Measurements from ENCODE around the gene PRRC2B.
A peak's percentile ranks its signal among the peaks of the same experiment; 100 is the strongest.
"Not testable (repeated sequence)": the region's sequence is repeated elsewhere in the genome, so short reads cannot be mapped to it uniquely, and the experiment has no call there.

Gene PRRC2B

DNA sequence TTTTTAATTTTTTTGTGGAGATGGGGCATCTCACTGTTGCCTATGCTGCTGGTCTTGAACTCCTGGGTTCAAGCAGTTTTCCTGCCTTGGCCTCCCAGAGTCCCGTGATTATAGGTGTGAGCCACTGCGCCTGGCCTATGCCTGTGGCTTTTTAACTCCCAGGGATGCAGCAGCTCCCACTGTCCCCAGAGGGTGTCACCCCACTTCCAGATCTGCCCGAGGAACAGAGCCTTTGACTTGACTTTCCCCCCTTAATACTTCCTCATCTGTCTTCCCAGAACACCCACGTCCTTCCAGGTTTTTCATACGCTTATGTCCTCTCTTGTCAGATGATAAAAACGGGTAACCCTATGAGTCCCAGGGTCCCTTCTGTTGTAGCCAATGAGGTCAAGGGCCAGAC is 7.6 kb upstream of the PRRC2B start:
- no peak for DNase-seq (ENCODE audit: low spot score)

DNA sequence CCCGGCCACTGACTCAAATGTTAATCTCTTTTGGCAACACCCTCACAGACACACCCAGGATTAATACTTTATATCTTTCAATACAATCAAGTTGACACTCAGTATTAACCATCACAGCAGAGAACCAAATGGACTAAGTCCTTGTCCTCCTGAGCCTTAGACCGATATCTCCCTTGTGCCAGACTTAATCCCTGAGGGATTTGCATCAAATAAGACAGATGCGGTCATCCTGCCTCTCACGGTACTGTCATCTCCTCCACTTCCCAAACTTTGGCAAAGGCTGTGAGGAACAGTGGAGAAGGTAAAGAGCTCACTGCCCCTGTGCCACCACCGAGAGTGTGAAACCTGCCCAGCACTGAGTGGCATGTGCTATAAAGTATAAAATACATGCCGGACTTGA is 6.5 kb upstream of the PRRC2B start:
- no peak for DNase-seq (ENCODE audit: low spot score)

DNA sequence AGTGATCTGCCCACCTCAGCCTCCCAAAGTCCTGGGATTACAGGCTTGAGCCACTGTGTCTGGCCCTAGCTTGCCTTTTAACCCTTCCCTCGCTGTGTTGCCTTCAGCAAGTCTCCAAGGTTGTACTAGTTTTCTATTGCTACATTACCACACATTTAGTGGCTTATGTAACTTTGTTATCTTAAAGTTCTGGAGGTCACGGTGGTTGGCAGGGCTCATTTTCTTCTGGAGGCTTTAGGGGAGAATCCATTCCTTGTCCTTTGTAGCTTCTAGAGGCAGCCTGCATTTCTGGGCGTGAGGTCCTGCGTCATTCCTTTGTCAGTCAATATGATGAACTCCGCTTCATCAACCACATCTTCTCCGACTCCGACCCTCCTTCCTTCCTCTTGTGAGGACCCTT is 2.9 kb upstream of the PRRC2B start:
- no peak for DNase-seq (ENCODE audit: low spot score)

DNA sequence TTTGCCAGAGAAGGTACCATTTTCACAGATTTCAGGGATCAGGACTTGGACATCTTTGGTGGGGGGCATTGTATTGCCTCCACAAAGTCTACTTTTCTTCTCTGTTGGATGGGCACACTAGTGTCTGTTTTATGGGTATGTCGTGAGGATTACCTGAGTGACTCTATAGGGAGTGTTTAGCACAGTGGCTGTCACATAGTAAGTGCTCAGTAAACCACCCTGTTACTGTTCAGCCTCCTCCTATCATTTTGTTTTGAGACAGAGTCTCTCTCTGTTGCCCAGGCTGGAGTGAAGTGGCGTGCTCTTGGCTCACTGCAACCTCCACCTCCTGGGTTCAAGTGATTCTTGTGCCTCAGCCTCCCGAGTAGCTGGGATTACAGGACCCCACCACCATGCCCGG is 2.4 kb upstream of the PRRC2B start:
- DNase-seq (ENCODE audit: low spot score) = no peak

DNA sequence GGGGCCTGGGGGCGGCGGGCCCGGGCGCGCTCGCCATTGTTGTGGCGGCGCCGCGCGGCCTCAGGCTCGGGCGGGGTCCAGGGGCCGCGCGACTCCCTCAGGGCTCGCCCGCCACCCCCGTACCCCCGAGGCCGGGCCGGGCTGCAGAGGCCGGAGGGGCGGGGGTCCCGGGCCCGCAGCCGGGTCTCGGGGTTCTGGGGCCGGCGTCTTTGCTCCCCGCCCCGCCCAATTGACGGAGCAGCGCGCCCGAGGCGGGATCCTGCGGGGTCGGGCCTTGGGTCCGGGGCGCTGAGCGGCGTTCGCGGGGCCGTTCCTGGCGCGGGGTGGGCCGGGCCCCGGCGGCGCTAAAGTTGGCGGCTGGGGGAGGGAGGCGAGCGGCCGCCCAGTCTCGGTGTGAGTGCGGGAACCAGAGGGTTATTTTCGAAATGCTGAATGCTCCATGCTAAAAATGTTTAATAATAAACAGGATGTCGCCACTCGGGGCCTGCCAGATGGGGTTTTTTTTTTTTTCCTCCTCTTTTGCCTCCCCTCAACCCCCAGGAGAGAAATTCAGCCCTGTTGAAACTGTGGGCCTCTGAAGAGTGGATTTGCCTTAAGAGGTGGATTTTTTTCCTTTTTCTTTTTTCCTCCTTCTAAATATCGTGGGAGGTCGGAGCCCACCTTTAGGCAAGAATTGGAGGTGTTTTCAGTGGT is 724 bp downstream of the PRRC2B start:
- no peak for DNase-seq (ENCODE audit: low spot score)

DNA sequence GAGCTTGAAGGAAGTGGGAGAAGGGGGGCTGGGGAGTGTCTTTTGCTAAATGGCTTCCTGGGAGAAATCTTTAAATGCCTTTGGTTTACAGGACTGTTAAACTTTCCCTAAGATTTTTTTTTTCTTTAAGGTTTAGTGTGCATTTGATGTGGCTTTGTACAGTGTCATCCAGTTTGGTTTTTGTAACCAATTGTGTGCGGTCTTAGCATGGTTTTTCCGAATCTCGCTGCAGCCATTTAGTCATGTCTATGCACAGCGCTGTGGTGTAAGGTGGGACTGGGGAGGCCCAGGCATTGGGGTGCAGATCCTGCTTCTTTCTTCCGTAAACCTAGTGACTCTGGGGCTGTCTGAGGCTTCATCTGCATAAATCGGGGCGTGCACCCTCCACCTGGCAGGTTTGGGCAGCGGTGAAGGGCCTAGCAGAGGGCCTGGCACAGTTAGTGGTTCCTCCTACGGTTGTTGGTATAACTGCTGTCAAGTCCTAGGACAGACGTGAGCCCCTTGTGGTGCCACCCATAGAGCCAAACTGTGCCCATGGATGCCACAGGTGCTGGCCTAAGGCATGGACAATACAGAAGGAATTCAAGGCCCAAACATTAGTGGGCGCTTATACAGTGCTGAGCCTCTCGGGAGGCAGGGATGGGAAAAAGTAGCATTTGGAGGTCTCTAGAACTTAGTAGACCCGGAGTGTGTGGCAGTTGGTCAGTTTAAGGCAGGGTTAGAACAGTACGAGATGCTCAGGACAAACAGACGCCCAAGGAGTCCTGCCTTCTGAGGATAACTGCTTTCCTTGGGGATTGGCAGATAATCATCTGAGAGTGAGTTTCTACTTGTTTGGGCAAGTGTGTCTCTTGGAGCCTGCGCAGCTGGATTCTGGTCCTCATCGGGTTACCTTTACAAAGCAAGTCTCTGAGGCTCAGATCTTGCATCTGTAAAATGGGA is 1.5 kb downstream of the PRRC2B start:
- DNase-seq (ENCODE audit: low spot score) = no peak

DNA sequence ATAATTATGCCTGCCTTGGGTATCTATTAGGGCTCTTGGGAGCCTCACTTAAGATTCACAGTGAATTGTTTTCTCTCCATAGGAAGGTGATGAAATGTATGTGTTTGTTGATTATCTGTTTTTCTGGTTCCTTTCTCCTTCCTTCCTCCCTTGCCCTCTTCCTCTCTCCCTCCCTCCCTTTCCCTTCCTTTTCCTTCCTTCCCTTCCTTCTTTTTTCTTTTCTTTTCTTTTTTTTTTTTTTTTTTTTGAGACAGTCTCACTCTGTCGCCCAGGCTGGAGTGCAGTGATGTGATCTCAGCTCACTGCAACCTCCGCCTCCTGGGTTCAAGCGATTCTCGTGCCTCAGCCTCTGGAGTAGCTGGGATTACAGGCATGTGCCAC is 2.2 kb downstream of the PRRC2B start:
- not testable (repeated sequence) for DNase-seq (ENCODE audit: low spot score)

DNA sequence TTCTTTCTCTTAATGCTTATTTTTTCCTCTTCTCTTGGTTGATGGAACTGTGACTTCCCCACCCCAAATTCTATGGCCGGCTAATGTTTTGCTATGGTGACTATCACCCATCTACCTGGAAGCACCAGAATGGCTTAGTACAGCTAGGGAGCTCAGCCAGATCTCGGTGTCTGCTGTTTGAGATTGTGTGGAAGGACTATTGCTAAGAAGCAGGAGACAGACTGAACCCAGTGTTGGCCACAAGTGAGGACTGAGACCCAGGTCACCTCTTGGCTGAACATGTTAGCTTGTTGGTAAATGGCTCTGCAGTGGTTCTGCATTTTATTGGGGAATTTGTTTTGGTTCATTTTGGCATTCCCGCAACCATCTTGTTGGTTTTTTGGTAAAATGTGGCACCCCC is 2.7 kb downstream of the PRRC2B start:
- no peak for DNase-seq (ENCODE audit: low spot score)

DNA sequence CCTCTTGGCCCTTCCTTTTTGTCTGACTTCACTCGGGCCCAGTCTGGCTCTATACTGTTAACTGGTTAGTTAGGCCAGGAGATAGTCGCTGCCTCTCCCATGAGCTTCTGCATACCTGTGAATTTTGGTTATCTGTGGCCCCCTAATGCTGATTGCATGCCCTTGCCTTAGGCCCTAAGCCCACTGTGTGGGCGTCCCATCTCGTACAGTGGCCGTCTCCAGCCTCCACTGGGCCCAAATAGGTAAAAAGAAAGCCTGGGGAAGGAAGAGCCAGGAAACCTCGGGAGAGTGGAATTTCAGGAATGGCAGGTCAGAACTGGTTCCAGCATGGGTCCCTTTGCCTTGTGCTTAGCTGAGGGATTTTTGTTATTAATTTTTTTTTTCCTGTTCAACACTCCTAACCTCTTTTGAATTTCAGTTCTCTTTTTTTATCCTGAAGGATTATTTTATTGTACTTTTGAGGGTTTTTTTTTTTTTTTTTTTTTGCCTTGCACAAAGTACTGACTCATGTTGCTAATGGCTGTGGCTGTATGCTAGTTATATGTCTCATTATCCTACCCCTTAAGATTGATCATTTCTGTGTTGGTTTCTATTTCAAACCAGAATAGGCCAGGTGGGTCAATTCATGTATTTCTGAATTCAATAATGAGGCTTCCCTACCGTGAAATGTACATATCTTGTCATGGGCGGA is 3.4 kb downstream of the PRRC2B start:
- DNase-seq (ENCODE audit: low spot score) = no peak

DNA sequence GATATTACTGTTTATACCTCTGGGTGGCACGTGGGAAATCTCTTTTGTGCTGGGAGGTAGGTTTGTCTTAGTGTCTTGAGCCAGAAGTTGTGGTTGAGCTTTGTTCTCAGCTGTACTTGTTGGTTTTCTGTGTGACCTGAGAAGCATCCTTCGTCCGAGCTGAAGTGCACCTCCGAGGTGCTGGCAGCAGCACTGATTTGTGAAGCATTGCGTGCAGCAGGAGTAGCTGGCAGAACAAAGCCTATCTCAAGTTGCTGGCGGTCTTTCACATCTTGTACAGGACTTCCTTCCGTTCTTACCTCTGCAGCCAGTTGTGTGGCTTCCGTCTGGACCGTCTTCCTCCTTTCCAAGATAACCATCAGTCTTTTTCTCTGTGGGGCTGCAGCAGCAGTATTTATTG is 4.3 kb downstream of the PRRC2B start:
- DNase-seq (ENCODE audit: low spot score) = no peak

DNA sequence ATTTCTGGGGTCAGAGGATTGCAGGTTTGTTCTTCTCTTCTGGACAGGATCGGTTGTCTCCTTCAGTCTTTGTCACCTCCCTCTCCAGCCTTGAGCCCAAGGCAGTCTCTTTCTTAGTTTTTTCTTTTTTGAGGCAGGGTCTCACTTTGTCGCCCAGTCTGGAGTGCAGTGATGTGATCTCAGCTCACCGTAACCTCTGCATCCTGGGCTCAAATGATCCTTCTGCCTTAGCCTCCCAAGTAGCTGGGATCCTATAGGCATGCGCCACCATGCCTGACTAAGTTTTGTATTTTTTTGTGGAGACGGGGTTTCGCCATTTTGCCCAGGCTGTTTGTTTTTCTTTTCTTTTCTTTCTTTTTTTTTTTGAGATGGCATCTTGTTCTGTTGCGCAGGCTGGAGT is 6.1 kb downstream of the PRRC2B start:
- no peak for DNase-seq (ENCODE audit: low spot score)

DNA sequence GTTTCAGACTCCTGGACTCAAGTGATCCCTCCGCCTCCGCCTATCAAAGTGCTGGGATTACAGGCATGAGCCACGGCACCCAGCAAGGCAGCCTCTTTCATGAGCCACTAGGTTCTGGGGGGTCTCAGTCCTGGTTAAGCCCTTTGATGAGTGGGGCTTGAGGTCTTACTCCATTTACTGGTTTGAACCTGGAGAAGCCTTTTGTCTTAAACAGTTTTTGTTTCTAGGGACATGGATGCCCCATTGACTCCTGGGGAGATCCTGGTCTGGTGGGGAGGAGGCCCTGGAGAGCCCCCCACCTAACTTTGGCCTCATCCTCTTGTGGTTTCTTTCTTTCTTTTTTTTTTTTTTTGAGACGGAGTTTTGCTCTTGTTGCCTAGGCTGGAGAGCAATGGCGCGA is 6.7 kb downstream of the PRRC2B start:
- DNase-seq (ENCODE audit: low spot score) = no peak

DNA sequence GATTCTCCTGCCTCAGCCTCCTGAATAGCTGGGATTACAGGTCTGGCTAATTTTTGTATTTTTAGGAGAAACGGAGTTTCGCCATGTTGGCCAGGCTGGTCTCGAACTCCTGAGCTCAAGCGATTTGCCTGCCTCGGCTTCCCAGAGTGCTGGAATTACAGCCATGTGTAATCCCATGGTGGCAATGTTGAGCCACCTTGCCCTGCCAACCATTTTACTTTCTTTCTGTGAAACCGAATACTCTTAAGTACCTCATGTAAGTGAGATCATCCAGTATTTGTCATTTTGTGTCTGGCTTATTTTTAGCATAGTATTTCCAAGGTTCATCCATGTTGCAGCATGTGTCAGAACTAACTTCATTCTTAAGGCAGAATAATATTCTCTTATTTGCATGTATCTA is 8.2 kb downstream of the PRRC2B start:
- DNase-seq (ENCODE audit: low spot score) = no peak

DNA sequence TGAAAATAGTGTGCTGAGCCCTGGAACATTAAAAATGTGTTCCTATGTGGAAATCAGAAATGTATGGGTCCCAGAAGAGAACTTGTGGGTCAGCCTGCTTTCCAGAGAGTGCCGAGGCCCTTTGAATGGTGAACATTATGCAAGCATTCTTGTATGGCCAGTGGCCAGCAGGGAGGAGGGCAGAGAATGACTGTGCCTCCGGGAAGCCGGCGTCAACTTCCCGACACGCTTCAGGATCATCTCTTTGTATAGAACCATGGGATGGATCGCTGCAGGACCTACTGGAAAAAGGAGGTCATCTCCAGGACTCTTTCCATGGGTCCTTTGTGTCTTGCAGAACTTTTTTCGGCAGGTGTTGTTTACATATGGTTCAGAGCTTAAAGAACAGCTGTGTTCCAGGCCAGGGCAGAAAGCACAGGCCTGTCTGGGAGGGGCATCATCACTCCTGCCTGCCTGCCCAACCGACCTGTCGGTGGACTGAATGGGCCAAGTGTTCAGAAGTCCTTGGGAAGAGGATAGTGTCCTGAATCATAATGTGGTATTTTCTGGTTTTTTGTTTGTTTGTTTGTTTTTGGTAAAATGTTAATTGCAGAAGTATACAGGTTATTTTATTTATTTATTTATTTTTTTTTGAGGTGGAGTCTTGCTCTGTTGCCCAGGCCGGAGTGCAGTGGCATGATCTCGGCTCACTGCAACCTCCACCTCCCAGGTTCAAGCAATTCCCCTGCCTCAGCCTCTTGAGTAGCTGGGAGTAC is 9.0 kb downstream of the PRRC2B start:
- DNase-seq (ENCODE audit: low spot score) = peak; percentile 94

DNA sequence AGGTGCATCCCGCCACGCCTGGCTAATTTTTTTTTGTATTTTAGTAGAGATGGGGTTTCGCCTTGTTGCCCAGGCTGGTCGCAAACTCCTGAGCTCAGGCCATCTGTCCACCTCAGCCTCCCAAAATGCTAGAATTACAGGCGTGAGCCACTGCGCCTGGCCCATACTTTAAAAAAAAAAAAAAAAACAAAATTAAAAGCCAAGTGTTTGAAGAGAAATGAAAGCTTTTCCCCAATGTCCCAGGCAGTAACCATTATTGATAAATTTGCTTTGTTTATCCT is 9.5 kb downstream of the PRRC2B start:
- DNase-seq (ENCODE audit: low spot score) = no peak

DNA sequence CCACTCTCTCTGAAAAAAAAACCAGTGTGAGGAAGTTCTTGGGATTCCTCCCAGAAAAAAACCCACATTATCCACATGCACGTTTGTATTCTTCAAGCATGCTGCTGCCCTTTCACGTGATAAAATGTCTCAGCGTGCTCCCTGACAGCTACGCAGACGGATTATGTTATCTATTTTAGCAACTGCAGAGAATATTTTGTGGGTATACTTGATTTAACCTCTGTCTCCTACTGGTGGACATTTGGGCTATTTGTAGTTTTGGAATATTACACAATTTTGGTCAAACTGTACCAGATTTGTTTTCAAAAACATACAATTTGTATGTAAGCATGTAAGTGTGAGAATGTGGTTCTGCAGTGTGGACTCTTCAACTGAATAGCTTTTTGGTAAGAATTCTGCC is 10.7 kb downstream of the PRRC2B start:
- peak; percentile 49 for DNase-seq (ENCODE audit: low spot score)

DNA sequence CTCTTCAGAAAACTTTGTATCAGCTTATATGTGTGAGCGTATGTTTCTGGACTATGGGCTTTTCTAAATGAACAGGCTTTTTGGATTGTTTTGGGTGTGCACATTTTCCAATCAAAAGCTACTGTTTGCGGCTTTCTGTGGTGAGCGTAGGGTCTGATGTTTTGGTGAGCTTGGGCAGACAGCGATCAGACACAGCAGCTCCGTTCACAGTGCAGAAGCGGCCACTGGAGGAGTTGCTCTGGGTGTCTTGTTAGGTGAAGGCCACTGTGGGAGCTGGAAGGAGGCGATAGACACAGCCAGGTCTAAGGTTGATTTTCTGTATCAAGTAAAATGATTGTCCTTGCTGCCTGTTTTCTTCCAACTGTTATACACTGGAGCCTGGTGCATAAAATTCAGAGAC is 11.1 kb downstream of the PRRC2B start:
- DNase-seq (ENCODE audit: low spot score) = peak; percentile 49

DNA sequence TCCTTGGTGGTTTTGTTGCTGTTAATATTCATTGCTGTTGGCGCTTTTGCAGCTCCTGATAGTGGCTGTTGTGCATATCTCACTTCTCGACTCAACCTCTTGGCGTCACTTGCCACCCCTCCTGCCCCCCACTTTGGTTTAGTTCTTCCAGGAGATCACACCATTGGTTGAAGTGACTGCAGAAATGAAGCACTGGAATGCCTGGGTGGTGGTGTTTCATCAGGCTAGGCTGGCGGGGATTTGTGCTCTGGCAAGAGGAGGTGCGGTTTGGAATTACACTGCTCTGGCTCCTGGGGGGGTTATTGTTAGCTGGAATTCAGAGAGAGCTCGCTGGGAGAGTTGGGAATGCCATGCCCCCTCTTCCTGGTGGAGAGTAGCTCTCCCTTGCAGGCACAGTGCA is 11.5 kb downstream of the PRRC2B start:
- no peak for DNase-seq (ENCODE audit: low spot score)

DNA sequence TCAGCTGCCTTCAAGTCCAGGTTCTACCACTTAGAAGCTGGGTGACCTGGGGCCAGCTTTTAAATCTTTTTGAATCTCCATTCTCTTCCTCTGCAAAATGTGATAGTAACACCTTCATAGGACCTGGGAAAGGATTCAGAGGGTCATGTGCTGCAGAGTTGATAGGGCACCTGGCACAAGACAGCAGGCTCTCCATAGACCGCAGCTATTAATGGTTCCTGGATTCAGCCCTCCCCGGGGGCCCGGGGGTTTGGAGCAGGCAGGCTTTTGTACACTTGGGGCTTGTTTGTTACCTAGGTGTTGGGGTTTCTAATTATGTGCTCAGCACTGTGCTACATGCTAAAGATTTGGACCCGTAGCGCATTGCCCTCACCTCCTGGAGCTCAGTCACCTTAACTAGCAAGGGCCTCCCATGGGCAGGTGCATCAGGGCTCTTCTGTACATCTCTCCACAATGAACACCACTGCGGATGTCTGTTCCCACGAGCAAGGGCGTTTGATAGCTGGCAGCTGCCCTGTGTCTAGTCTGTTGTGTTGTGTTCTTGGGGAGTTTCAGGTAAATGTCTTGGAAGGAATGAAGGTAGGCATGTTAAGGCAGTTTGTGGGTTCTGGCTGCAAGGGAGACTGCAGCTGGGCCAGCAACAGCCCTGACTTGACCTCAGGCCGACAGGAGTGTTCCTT is 12.1 kb downstream of the PRRC2B start:
- DNase-seq (ENCODE audit: low spot score) = no peak

DNA sequence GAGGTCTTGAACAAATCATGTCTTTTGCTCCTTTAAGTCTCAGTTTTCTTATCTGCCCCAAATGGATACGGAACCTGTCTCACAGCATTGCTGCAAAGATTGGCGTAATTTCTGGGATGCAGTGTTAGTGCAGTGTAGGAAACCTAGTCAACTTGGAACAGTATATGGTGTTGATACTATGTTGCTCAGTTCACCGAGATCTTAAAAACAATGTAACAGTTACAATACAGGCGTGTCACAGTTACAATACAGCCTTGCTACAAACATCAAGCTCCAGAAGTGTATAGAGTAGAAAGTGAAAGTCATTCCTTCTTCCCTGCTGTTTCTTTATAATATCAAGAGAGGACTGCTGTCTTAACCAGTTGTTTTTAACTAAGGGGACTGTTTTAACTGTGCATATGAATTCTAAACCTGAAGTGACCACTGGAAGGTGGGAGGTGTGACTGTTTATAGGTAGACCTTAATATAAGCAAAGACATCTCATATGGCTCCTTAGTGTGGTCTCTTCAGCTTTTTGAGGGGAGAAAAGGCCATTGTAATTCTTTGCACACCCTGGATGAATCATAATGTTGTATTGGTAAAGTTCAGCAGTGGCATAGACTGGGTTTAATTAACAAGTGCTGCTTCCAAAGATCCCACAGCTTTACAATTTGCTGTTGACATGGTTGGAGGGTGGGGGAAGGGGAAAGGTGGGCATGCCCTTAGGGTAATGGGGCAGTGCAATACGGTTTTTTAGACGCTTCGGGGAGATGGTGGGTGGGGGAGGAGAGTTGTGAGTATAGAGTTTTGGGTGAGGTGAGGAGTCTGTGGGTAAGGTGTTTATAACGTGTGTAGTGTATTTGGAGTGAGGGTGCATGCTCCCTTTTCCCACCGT is 12.9 kb downstream of the PRRC2B start:
- no peak for DNase-seq (ENCODE audit: low spot score)

DNA sequence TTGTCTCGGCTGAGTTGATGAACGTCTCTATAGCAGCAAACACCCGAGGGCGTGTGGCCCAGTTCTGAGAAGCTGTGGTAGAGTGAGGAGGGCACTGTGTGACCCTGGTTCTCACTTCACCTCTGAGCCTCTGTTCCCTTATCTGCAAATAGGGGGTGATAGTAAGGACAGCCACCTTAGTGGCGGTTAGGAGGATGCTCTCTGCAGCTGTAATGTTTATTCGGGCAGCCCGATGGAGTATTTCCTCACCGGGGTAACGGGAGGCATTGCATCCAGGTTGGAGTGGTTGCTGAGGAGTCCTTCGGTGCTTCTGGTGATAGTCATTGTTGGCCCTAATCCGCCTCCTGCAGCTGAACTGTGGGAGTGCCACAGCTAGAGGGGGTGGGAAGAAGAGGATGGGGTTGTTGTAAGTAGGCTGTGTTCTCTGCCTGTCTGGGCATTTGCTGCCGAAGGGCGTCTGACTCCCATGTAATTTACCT is 13.9 kb downstream of the PRRC2B start:
- DNase-seq (ENCODE audit: low spot score) = peak; percentile 80

All from pons (tissue), 1 donor.